ENCODE measurements around the gene SPINK7.
"Not testable (repeated sequence)": the region's sequence is repeated elsewhere in the genome, so short reads cannot be mapped to it uniquely, and the experiment has no call there.

The SPINK7 gene

GRCh38 chr5:148314187-148314586 is 2.0 kb downstream of the SPINK7 start:
- TF ChIP-seq, protein P1, sequence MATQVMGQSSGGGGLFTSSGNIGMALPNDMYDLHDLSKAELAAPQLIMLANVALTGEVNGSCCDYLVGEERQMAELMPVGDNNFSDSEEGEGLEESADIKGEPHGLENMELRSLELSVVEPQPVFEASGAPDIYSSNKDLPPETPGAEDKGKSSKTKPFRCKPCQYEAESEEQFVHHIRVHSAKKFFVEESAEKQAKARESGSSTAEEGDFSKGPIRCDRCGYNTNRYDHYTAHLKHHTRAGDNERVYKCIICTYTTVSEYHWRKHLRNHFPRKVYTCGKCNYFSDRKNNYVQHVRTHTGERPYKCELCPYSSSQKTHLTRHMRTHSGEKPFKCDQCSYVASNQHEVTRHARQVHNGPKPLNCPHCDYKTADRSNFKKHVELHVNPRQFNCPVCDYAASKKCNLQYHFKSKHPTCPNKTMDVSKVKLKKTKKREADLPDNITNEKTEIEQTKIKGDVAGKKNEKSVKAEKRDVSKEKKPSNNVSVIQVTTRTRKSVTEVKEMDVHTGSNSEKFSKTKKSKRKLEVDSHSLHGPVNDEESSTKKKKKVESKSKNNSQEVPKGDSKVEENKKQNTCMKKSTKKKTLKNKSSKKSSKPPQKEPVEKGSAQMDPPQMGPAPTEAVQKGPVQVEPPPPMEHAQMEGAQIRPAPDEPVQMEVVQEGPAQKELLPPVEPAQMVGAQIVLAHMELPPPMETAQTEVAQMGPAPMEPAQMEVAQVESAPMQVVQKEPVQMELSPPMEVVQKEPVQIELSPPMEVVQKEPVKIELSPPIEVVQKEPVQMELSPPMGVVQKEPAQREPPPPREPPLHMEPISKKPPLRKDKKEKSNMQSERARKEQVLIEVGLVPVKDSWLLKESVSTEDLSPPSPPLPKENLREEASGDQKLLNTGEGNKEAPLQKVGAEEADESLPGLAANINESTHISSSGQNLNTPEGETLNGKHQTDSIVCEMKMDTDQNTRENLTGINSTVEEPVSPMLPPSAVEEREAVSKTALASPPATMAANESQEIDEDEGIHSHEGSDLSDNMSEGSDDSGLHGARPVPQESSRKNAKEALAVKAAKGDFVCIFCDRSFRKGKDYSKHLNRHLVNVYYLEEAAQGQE (IDR thresholded peaks at IDR 0.05; ENCODE audit: insufficient replicate concordance, low read depth) = no peak
- no peak for TF ChIP-seq SPI1 (IDR thresholded peaks at IDR 0.05; ENCODE audit: borderline replicate concordance, low read depth)
- no peak for TF ChIP-seq GABPA (IDR thresholded peaks at IDR 0.05; ENCODE audit: low read depth)
- TF ChIP-seq, protein P2, sequence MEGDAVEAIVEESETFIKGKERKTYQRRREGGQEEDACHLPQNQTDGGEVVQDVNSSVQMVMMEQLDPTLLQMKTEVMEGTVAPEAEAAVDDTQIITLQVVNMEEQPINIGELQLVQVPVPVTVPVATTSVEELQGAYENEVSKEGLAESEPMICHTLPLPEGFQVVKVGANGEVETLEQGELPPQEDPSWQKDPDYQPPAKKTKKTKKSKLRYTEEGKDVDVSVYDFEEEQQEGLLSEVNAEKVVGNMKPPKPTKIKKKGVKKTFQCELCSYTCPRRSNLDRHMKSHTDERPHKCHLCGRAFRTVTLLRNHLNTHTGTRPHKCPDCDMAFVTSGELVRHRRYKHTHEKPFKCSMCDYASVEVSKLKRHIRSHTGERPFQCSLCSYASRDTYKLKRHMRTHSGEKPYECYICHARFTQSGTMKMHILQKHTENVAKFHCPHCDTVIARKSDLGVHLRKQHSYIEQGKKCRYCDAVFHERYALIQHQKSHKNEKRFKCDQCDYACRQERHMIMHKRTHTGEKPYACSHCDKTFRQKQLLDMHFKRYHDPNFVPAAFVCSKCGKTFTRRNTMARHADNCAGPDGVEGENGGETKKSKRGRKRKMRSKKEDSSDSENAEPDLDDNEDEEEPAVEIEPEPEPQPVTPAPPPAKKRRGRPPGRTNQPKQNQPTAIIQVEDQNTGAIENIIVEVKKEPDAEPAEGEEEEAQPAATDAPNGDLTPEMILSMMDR (IDR thresholded peaks at IDR 0.05; ENCODE audit: insufficient read depth, low read length) = no peak
- TF ChIP-seq POLR2AphosphoS5 (IDR thresholded peaks at IDR 0.05; ENCODE audit: low read depth) = no peak
- H3K27ac ChIP-seq (replicated peaks) = no peak overlapping the region
- H3K27me3 ChIP-seq (ENCODE audit: insufficient read depth, poor library complexity, severe bottlenecking) = no peaks in the 10 kb centered on the region
- H3K4me3 ChIP-seq (replicated peaks; ENCODE audit: insufficient read depth, low read length) = no peak overlapping the region
- no peak for DNase-seq (ENCODE audit: low read depth in 1 of 2, low spot score in 1 of 2)

GRCh38 chr5:148314731-148315130 is 2.5 kb downstream of the SPINK7 start:
- Histone ChIP-seq H3K4me3 (replicated peaks; ENCODE audit: insufficient read depth, low read length) (no peak overlapping the region), H3K27ac (replicated peaks) (no peak overlapping the region), H3K27me3 (ENCODE audit: insufficient read depth, poor library complexity, severe bottlenecking) (no peaks in the 10 kb centered on the region)
- no peak for DNase-seq (ENCODE audit: low read depth in 1 of 2, low spot score in 1 of 2)
- TF ChIP-seq, protein P2 (IDR thresholded peaks at IDR 0.05; ENCODE audit: insufficient read depth, low read length) = no peak
- TF ChIP-seq, protein P1 (IDR thresholded peaks at IDR 0.05; ENCODE audit: insufficient replicate concordance, low read depth) = no peak
- TF ChIP-seq POLR2AphosphoS5 (IDR thresholded peaks at IDR 0.05; ENCODE audit: low read depth) (no peak), SPI1 (IDR thresholded peaks at IDR 0.05; ENCODE audit: borderline replicate concordance, low read depth) (no peak), GABPA (IDR thresholded peaks at IDR 0.05; ENCODE audit: low read depth) (no peak)

- DNase-seq (ENCODE audit: low read depth in 1 of 2, low spot score in 1 of 2) = not testable (repeated sequence)
Measured at GRCh38 chr5:148320011-148320963, 8.1 kb downstream of the SPINK7 start.

DNA sequence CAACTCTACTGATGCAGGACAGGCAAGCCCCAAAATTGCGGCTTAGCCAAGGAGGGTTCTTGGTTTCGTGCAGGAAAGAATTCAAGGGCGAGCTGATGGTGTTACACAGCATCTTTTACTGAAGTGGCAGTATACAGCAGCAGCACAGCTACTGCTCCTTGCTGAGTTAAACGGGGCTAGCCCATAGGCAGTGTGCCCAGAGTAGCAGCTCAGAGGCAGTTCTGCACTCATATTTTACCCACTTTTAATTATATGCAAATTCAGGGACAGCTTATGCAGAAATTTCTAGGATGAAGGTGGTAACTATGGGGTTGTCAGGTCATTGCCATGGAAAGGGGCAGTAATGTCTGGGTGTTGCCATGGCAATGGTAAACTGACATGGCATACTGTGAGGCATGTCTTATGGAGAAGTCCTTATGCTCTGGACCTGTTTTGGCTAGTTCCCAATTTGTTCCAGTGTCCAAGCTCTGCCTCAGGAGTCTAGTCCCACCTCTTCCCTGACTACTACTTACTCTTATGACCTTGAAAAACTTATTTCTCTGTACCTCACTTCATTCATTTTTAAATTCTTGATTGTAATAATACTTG is 21.1 kb downstream of the SPINK7 start:
- no peaks in the 10 kb centered on the region for H3K27me3 ChIP-seq (ENCODE audit: insufficient read depth, poor library complexity, severe bottlenecking)
- TF ChIP-seq, protein P2 (IDR thresholded peaks at IDR 0.05; ENCODE audit: insufficient read depth, low read length) = no peak
- TF ChIP-seq, protein P1 (IDR thresholded peaks at IDR 0.05; ENCODE audit: insufficient replicate concordance, low read depth) = no peak
- no peak for TF ChIP-seq GABPA (IDR thresholded peaks at IDR 0.05; ENCODE audit: low read depth)
- no peak for TF ChIP-seq POLR2AphosphoS5 (IDR thresholded peaks at IDR 0.05; ENCODE audit: low read depth)
- no peak for TF ChIP-seq SPI1 (IDR thresholded peaks at IDR 0.05; ENCODE audit: borderline replicate concordance, low read depth)
- H3K4me3 ChIP-seq (replicated peaks; ENCODE audit: insufficient read depth, low read length) = no peak overlapping the region
- no peak overlapping the region for H3K27ac ChIP-seq (replicated peaks)
- no peak for DNase-seq (ENCODE audit: low read depth in 1 of 2, low spot score in 1 of 2)

More at GRCh38 chr5:148320011-148320963, 8.1 kb downstream of the SPINK7 start:
- not testable (repeated sequence) for H3K27me3 ChIP-seq (ENCODE audit: insufficient read depth, poor library complexity, severe bottlenecking); H3K4me3 ChIP-seq (replicated peaks; ENCODE audit: insufficient read depth, low read length); H3K27ac ChIP-seq (replicated peaks)

Measured in HL-60 (cell line).